Epithelial cell of proximal tubule (primary cell): ENCODE measurements around the gene TGFBI. TPM values are rescaled to one million over a fixed set of nuclear protein-coding genes. Genes with fewer than 3 reads are reported as not detected.

Source experiments
- DNase-seq: peaks from one replicate; pipeline ENCODE4 v3.0.0-alpha.2; 2011; ENCODE audit warnings: low read depth
- H3K4me3 ChIP-seq: 2 replicates; pipeline ENCODE4 v1.5.1; 2011; ENCODE audit warnings: low read depth, mild to moderate bottlenecking, low read length
- total RNA-seq: library from RNA; depleted of rRNA; stranded (reverse); fragments of >200 nt; gene quantifications from 2 replicates; pipeline ENCODE4 v1.2.3, GENCODE V29; 2015
- TF ChIP-seq, protein P1 (sequence below): conservative IDR thresholded peaks from 2 replicates; pipeline ENCODE4 v1.5.1; 2012; ENCODE audit warnings: low read depth, mild to moderate bottlenecking, low read length

TGFBI gene
- total RNA-seq, 1 donor from 2014 or later: 371 TPM

- no peak overlapping the region for H3K4me3 ChIP-seq
- no peak for DNase-seq
- TF ChIP-seq, protein P1, sequence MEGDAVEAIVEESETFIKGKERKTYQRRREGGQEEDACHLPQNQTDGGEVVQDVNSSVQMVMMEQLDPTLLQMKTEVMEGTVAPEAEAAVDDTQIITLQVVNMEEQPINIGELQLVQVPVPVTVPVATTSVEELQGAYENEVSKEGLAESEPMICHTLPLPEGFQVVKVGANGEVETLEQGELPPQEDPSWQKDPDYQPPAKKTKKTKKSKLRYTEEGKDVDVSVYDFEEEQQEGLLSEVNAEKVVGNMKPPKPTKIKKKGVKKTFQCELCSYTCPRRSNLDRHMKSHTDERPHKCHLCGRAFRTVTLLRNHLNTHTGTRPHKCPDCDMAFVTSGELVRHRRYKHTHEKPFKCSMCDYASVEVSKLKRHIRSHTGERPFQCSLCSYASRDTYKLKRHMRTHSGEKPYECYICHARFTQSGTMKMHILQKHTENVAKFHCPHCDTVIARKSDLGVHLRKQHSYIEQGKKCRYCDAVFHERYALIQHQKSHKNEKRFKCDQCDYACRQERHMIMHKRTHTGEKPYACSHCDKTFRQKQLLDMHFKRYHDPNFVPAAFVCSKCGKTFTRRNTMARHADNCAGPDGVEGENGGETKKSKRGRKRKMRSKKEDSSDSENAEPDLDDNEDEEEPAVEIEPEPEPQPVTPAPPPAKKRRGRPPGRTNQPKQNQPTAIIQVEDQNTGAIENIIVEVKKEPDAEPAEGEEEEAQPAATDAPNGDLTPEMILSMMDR: no peak
Observed at GRCh38 chr5:136007271-136007670, 21.5 kb upstream of the TGFBI start.

DNA sequence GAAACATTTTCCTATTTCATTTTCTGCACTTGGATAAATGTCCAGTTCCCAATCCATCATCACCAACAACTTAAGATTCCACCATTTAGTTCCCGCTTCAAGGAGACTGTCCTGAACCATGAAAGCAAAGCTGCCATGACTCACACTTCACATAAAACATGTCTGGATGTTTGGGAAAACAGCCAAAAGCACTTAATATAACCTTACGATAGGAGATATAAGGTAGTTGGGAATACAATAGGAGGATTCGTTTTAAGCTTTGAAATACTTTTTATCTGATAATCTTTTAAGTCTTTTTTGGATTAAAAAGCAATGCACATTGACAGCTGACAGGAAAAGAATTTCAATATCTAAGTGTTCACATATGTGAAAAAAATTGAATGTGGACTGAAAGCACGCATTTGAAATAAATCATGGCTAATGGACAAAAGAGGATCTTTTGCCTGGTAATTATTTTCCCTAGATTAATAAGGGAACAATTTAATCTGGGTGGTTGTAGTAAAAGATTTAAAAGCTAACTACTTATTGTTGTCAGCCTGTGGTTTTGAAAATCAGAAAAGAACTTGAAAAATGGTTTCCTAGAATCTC is 17.3 kb upstream of the TGFBI start:
- DNase-seq: no peak
- H3K4me3 ChIP-seq: no peak overlapping the region
- TF ChIP-seq, protein P1: no peak

DNA sequence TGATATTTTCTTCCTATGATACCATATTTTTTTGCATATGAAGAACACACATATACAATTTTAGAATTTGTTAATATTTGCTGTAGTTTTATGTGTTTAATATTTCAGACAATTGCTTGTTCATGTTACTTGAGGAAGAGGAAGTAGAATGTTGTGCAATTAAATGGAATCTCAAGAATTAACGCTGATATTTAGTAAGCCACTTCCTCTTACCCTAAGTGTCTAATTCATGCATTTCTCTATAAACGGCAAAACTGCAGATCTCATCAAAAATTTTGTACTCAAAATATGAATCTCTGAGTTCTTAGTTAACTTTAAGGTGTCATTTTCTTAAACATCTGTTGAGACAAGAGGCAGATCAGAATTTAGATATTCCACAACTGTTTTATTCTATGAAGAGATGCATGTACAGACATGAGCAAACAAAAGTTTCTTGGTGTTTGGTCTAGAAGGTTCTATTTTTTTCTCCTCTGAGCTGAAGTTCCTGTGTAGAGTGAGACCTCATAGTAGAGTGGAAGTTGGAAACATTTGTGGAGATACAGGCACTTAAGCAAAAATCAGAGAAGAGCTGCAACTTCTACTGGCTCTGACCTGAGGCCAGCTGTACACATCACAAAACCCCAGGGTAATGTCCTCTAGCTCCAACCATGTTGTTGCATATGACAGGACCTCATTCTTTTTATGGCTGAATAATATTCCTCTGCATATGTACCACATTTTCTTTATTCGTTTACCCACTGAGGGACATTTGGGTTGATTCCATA is 16.6 kb upstream of the TGFBI start:
- DNase-seq: no peak
- H3K4me3 ChIP-seq: no peak overlapping the region

GRCh38 chr5:136013559-136013958 is 15.2 kb upstream of the TGFBI start:
- TF ChIP-seq, protein P1: no peak
- DNase-seq: no peak
- no peak overlapping the region for H3K4me3 ChIP-seq

More for the DNA sequence above, 16.6 kb upstream of the TGFBI start:
- TF ChIP-seq, protein P1: no peak

GRCh38 chr5:136014049-136015002 is 14.5 kb upstream of the TGFBI start:
- no peak for DNase-seq
- H3K4me3 ChIP-seq: no peak overlapping the region
- TF ChIP-seq, protein P1: no peak

- TF ChIP-seq, protein P1: no peak
- no peak for DNase-seq
- H3K4me3 ChIP-seq: no peak overlapping the region
Observed at GRCh38 chr5:136015003-136015375, 13.8 kb upstream of the TGFBI start.
